ENCODE data around the gene STOX2. TPM values are rescaled to one million over a fixed set of nuclear protein-coding genes. Genes with fewer than 3 reads are reported as not detected.
A peak's percentile ranks its signal among the peaks of the same experiment; 100 is the strongest.

STOX2 gene
- total RNA-seq, 1 donor: 1.5 TPM

GRCh38 chr4:183971929-183972490 lies 66.9 kb downstream of the STOX2 start:
- DNase-seq (ENCODE audit: low read depth): no peak
- no peak overlapping the region for H3K4me3 ChIP-seq (ENCODE audit: low read depth, low read length)
- no peak for TF ChIP-seq CTCF (IDR thresholded peaks at IDR 0.05; ENCODE audit: insufficient read depth, low read length)

GRCh38 chr4:183977707-183978106 lies 72.6 kb downstream of the STOX2 start:
- DNase-seq (ENCODE audit: low read depth): no peak
- no peak overlapping the region for H3K4me3 ChIP-seq (ENCODE audit: low read depth, low read length)
- TF ChIP-seq CTCF (IDR thresholded peaks at IDR 0.05; ENCODE audit: insufficient read depth, low read length): no peak

- no peak for DNase-seq (ENCODE audit: low read depth)
- no peak for TF ChIP-seq CTCF (IDR thresholded peaks at IDR 0.05; ENCODE audit: insufficient read depth, low read length)
- H3K4me3 ChIP-seq (ENCODE audit: low read depth, low read length): no peak overlapping the region
Measured at GRCh38 chr4:183984566-183984965, 79.5 kb downstream of the STOX2 start.

GRCh38 chr4:183985786-183986185 lies 80.7 kb downstream of the STOX2 start:
- no peak for TF ChIP-seq CTCF (IDR thresholded peaks at IDR 0.05; ENCODE audit: insufficient read depth, low read length)
- no peak for DNase-seq (ENCODE audit: low read depth)
- H3K4me3 ChIP-seq (ENCODE audit: low read depth, low read length): no peak overlapping the region

GRCh38 chr4:183986291-183986970 lies 81.3 kb downstream of the STOX2 start:
- TF ChIP-seq CTCF (IDR thresholded peaks at IDR 0.05; ENCODE audit: insufficient read depth, low read length): no peak
- no peak for DNase-seq (ENCODE audit: low read depth)
- no peak overlapping the region for H3K4me3 ChIP-seq (ENCODE audit: low read depth, low read length)

- peak overlapping the region; percentile 58 for H3K4me3 ChIP-seq (ENCODE audit: low read depth, low read length)
- DNase-seq (ENCODE audit: low read depth): peak; percentile 85
- TF ChIP-seq CTCF (IDR thresholded peaks at IDR 0.05; ENCODE audit: insufficient read depth, low read length): no peak
Measured at GRCh38 chr4:183986971-183987946, 82.2 kb downstream of the STOX2 start.
